NB4 (cell line): ENCODE results near the gene INTS6.
A peak's percentile ranks its signal among the peaks of the same experiment; 100 is the strongest.

Experiments
- DNase-seq: peaks from one replicate; pipeline ENCODE4 v3.0.0; 2010; ENCODE audit warnings: low read depth
- H3K4me3 ChIP-seq: one replicate; pipeline ENCODE4 v1.5.1; 2011; ENCODE audit warnings: mild to moderate bottlenecking, low read depth, low read length, moderate library complexity
- MYC ChIP-seq: IDR thresholded peaks from 2 replicates; pipeline ENCODE4 v1.6.1; 2011; ENCODE audit warnings: low read depth, low read length
- POLR2A ChIP-seq: IDR thresholded peaks from 2 replicates; pipeline ENCODE4 v1.6.1; 2011; ENCODE audit warnings: mild to moderate bottlenecking; ENCODE audit not compliant: insufficient read length; ENCODE audit errors: extremely low read depth
- TF ChIP-seq, protein P1 (sequence below): IDR thresholded peaks from one replicate; pipeline ENCODE4 v1.5.1; 2012; ENCODE audit warnings: low read depth, low read length
- TF ChIP-seq, protein P2 (sequence below): IDR thresholded peaks from 2 replicates; pipeline ENCODE4 v1.6.1; 2011; ENCODE audit warnings: low read depth, low read length

Gene INTS6

DNA sequence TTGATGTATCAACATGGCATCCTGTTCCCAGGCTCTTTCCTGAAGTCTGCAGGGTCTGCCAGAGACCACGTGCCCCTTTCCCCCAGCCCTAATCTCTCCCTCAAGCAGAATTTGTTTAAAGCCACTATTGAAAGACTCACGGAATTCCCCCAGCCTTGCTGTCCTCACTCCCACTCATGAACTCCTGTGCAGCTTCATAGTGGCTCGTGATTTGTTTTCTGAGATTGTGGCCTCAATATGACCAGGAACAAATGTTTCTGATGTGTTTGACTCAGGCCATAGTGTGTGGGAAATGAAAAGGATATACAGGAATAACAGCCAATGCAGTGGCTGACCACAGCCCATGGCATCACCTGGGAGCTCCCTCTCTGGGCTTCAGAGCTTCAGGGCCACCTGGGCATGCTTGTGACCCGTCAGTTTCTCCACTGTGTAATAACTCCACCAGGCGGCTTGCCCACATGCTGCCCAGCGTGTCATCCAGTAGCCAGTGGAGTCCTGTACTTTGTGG lies 121.4 kb downstream of the INTS6 start:
- DNase-seq, result peak; percentile 43
- H3K4me3 ChIP-seq, result no peak overlapping the region
- TF ChIP-seq, protein P1, sequence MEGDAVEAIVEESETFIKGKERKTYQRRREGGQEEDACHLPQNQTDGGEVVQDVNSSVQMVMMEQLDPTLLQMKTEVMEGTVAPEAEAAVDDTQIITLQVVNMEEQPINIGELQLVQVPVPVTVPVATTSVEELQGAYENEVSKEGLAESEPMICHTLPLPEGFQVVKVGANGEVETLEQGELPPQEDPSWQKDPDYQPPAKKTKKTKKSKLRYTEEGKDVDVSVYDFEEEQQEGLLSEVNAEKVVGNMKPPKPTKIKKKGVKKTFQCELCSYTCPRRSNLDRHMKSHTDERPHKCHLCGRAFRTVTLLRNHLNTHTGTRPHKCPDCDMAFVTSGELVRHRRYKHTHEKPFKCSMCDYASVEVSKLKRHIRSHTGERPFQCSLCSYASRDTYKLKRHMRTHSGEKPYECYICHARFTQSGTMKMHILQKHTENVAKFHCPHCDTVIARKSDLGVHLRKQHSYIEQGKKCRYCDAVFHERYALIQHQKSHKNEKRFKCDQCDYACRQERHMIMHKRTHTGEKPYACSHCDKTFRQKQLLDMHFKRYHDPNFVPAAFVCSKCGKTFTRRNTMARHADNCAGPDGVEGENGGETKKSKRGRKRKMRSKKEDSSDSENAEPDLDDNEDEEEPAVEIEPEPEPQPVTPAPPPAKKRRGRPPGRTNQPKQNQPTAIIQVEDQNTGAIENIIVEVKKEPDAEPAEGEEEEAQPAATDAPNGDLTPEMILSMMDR, result no peak
- TF ChIP-seq, protein P2, sequence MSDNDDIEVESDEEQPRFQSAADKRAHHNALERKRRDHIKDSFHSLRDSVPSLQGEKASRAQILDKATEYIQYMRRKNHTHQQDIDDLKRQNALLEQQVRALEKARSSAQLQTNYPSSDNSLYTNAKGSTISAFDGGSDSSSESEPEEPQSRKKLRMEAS, result no peak
- TF ChIP-seq POLR2A (no peak), MYC (no peak)

DNA sequence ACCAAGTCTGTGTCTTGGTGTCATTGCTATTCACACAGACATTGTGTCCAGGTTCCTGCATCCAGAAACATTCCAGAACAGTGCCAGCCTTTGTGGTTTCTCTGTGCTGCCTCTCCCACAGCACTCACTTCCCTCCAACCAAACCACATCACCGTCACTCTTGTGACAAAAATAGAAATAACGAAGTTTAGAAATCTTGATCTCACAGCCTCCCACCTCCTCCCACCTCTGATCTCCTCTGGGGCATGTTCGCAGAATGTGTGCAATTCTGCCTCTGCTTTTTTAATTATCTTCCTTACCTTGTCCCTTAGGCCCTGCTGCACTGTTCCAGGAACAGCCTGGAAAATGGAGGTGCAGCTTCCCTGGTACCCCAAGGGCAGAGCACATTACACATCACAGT lies 122.0 kb downstream of the INTS6 start:
- peak; percentile 87 for DNase-seq
- H3K4me3 ChIP-seq, result no peak overlapping the region
- no peak for TF ChIP-seq POLR2A
- TF ChIP-seq, protein P1, result no peak
- TF ChIP-seq, protein P2, result 0 out of 2 replicates have a peak, but pooled peaks have one; percentile 48
- TF ChIP-seq MYC, result peak; percentile 17; the same call in 1 of the 2 replicates

DNA sequence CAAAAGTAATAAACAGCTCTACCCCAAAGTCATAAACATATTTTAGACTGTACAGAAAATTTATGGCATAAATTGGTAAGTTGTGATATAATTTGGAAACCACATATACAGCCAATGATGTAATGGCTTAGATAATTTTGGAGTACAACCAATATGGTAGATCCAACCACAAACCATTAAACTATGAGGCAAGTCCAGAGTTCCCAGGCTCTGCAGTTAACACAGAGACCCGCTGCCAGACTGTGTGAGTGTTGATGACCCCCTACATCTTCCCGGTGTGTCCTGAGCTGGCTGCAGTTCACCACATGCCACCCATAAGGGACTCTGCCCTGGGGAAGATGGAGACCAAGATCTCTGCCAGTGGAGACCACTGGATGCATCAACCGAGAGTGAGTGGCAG lies 123.2 kb downstream of the INTS6 start:
- DNase-seq, result peak; percentile 45
- TF ChIP-seq MYC (no peak), POLR2A (no peak)
- TF ChIP-seq, protein P1, result no peak
- TF ChIP-seq, protein P2, result no peak
- H3K4me3 ChIP-seq, result no peak overlapping the region

DNA sequence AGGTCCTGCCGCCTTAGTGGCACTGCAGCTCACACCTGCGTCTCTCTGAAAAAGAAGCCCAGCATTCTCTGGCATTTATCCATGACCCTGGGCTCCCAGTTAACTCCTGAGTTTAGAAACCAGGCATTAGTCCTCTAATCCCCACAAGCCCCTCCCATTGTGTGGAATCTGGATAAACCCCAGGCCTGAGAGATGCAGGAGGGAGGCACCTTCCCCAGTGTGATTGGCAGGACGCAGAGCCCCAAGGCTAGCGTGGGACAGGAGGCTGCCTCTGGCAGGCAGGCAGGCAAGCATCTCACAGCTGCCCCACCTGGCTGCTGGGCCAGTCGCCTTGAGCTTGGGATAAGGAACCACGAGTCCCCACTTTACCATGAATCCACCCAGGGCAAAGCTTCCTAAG lies 124.3 kb downstream of the INTS6 start:
- no peak for DNase-seq
- H3K4me3 ChIP-seq, result no peak overlapping the region
- TF ChIP-seq POLR2A (no peak), MYC (no peak)
- TF ChIP-seq, protein P2, result no peak
- TF ChIP-seq, protein P1, result no peak

DNA sequence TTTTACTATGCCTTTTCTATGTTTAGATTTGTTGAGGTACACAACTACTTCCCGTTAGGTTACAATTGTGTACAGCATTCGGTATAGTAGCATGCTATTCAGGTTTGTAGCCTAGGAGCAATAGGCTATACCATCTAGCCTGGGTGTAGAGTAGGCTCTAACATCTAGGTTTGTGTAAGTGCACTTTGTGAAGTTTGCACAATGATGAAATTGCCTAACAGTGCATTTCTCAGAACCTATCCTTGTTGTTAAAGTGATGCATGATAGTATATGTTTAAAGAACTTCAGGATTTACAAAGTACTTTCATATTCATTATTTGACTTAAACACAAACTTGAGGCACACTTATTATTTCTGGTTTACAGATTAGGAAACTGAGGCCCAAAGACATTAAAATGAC lies 124.9 kb downstream of the INTS6 start:
- TF ChIP-seq POLR2A, result no peak
- no peak for TF ChIP-seq MYC
- TF ChIP-seq, protein P2, result no peak
- TF ChIP-seq, protein P1, result no peak
- peak; percentile 27 for DNase-seq
- no peak overlapping the region for H3K4me3 ChIP-seq

DNA sequence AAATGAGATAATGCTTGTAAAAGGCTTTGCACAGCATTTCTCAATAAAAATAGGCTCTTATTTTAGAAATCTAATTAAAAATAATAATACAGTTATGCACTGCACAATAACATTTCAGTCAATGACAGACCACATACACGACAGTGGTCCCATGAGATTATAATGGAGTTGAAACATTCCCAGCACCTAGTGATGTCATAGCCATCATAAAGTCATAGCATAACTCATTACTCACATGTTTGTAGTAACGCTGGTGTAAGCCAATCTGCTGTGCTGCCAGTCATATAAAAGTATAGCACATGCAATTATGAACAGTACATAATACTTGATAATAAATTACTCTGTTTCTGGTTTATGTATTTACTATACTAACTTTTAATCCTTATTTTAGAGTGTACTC lies 126.1 kb downstream of the INTS6 start:
- TF ChIP-seq, protein P1, result no peak
- no peak for TF ChIP-seq MYC
- no peak for DNase-seq
- no peak overlapping the region for H3K4me3 ChIP-seq
